ENCODE data around the gene C1orf146.

DNA sequence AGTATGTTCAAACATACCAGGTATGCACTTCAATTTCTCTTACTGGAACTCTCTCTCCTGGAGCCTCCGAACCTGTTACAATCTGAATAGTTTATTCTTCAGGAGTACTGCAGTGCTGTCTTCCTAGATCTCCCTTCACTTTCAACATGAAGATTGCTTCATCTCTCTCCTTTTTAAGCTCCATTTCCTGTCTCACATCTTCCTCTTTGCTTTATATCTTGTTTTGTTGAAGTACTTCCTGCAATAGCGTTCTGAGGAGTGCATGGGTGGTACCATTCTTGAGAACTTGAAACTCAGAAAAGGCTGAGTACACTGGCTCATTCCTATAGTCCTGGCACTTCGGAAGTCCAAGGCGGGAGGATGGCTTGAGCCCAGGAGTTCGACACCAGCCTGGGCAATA lies 15.7 kb upstream of the C1orf146 start:
- TF ChIP-seq BHLHE40 (IDR thresholded peaks at IDR 0.05; ENCODE audit: borderline replicate concordance): no peak
- no peak for TF ChIP-seq SP1 (IDR thresholded peaks at IDR 0.05)
- no peak for TF ChIP-seq ELF4 (IDR thresholded peaks at IDR 0.05)
- TF ChIP-seq L3MBTL2 (conservative IDR thresholded peaks at IDR 0.05): no peak
- TF ChIP-seq FOXA1 (IDR thresholded peaks at IDR 0.05): no peak
- TF ChIP-seq FOXK2 (IDR thresholded peaks at IDR 0.05): no peak
- no peak for TF ChIP-seq FOXM1 (IDR thresholded peaks at IDR 0.05; ENCODE audit: borderline replicate concordance)
- TF ChIP-seq LEF1 (IDR thresholded peaks at IDR 0.05; ENCODE audit: borderline replicate concordance): no peak
- TF ChIP-seq, protein P1, sequence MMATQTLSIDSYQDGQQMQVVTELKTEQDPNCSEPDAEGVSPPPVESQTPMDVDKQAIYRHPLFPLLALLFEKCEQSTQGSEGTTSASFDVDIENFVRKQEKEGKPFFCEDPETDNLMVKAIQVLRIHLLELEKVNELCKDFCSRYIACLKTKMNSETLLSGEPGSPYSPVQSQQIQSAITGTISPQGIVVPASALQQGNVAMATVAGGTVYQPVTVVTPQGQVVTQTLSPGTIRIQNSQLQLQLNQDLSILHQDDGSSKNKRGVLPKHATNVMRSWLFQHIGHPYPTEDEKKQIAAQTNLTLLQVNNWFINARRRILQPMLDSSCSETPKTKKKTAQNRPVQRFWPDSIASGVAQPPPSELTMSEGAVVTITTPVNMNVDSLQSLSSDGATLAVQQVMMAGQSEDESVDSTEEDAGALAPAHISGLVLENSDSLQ (IDR thresholded peaks at IDR 0.05): no peak
- TF ChIP-seq SUZ12 (IDR thresholded peaks at IDR 0.05): no peak
- no peak for TF ChIP-seq TARDBP (IDR thresholded peaks at IDR 0.05)
- no peak for TF ChIP-seq NFRKB (IDR thresholded peaks at IDR 0.05)

Data from HEK293T (cell line).